Amygdala (tissue), 56 donors: ENCODE measurements around the gene MCUR1.
A peak's percentile ranks its signal among the peaks of the same experiment; 100 is the strongest.
"Not testable (repeated sequence)": the region's sequence is repeated elsewhere in the genome, so short reads cannot be mapped to it uniquely, and the experiment has no call there.

Source experiments
- DNase-seq, 56 donors: peaks; one replicate each; lab custom pipeline; 2025; lab: John Stamatoyannopoulos, UW

The MCUR1 gene

DNA sequence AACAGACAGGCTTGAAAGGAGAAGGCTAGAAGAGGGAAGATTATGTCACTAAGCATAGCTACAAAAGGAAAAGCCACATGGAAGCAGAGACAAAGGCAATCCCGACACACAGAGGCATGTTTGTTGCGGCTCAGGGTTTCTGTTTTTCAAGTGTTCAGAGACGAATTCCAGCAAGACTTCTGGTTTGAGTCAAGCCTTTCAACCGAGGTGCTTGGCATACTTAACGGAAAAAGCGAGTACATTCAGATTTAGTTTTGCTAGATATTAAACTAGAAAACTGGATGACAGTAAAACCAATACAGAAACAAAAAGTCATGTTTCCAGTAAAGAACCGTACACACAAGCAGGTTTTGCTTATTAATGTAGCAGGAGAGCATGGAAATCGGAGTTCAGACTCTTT lies 27.2 kb downstream of the MCUR1 start:
- DNase-seq = peak in 4 of 56 donors; percentile 1 to 6 (median 2)

GRCh38 chr6:13780162-13780561 lies 34.2 kb downstream of the MCUR1 start:
- not testable (repeated sequence) for DNase-seq

GRCh38 chr6:13778028-13778427 lies 36.3 kb downstream of the MCUR1 start:
- no peak for DNase-seq

DNA sequence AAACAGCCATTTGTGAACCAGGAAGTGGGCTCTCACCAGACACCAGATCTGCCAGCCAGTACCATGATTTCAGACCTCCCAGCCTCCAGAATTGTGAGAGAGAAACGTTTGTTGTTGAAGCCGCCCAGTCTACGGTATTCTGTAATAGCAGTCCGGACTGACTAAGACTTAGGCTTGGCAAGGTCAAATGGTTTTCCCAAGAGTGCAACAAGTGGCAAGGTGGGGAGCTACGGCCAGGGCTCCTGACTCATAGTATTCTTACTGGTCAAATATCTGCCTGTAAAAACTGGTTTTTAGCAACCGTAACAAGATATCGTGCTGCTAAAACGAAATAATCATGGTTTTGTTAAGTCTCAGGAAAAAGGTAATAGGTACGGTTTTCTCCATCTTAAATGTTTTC lies 37.8 kb downstream of the MCUR1 start:
- no peak for DNase-seq

DNA sequence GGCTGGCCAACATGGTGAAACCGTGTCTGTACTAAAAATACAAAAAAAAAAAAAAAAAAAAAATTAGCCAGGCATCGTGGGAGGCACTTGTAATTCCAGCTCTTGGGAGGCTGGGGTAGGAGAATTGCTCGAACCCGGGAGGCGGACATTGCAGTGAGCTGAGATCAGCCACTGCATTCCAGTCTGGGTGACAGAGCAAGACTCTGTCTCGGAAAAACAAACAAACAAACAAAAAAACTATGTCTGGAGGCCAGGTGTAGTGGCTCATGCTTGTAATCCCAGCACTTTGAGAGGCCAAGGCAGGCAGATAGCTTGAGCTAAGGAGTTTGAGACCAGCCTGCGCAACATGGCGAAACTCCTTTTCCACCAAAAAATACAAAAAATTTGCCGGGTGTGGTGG lies 38.9 kb downstream of the MCUR1 start:
- not testable (repeated sequence) for DNase-seq

DNA sequence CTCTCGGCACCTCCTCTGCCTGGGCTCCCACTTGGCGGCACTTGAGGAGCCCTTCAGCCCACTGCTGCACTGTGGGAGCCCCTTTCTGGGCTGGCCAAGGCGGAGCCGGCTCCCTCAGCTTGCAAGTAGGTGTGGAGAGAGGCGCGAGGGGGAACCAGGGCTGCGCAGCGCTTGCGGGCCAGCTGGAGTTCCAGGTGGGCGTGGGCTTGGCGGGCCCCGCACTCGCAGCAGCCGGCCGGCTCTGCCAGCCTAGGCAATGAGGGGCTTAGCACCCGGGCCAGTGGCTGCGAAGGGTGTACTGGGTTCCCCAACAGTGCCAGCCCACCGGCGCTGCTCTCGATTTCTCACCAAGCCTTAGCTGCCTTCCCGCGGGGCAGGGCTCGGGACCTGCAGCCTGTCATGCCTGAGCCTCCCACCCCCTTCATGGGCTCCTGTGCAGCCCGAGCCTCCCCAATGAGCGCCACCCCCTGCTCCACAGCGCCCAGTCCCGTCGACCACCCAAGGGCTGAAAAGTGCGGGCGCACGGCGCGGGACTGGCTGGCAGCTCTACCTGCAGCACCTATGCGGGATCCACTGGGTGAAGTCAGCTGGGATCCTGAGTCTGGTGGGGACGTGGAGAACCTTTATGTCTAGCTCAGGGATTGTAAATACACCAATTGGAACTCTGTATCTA lies 41.9 kb downstream of the MCUR1 start:
- not testable (repeated sequence) for DNase-seq

DNA sequence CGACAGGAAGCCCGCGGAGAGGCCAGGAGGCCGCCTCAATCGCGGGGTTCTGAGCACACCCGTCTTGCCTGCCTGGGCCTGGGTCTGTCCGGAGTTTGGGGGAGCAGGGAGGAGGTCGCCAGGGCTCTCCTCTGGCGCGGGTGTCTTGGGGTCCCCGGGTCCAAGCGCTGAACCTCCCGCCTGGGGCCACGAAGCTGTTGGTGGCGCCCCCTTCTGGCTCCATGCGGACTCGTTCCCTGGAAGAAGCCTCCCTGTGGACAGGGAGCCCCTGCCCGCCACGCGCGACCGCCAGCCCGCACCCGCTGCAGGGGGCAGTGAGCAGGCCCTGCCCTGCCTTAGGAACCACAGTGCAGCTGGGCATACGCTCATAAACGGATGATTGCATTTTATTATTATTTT lies 44.7 kb downstream of the MCUR1 start:
- no peak for DNase-seq

DNA sequence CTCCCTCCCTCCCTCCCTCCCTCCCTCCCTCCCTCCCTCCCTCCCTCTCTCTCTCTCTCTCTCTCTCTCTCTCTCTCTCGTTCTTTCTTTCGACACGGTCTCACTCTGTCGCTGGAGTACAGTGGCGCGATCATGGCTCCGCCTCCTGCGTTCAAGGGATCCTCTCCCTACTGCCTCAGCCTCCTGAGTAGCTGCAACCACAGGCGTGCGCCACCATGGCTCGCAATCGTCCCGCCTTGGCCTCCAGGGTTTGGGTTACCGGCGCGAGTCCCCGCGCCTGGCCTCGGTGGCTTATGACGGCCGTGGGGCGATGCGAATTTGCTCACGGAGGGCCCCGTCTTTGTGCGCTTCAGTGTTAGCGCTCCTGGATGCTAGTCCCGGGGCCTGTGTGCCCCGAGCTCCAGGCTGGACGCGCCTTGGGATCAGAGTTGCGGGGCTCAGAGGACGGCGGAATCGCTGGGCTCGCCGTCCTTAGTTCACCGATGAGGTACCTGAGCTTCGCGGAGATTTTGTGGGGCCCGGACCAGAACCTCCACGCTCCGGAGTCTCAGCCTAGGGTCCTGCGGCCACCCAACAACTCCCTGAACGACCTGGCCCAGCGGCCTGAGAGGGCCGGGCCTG lies 45.2 kb downstream of the MCUR1 start:
- DNase-seq = no peak

DNA sequence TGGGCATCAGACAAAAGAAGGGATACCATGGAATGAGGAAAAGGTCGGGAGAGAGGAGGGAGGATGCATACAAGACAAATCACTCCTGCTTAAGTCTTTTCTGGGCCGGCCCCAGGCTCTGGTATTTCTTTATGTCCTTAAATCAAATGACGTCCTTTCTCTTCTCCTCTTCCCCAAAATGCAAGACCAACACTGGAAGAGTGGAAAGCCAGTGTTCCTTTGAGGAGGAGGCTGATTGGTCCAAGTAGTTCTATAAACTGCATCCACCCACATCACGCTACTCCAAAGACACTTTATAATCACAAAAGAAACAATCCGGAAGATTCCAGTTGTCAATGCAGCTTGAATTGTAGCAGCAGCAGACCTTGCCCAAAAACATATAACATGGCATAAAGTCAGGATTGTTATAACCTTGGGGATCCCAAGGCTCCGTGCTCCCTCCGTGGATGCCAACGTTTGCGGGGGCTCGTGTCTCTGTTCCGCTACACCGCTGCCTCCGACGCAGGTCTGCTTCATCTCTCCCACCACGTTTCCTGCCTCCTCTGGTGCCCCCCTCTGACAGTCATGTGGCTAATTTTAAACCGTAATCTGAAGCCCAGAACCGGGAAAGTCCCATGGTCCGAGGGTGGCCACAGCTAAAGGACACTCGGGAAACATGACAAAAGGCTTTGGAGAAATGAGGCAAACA lies 47.1 kb downstream of the MCUR1 start:
- DNase-seq = peak in 36 of 56 donors; percentile 3 to 77 (median 14)

DNA sequence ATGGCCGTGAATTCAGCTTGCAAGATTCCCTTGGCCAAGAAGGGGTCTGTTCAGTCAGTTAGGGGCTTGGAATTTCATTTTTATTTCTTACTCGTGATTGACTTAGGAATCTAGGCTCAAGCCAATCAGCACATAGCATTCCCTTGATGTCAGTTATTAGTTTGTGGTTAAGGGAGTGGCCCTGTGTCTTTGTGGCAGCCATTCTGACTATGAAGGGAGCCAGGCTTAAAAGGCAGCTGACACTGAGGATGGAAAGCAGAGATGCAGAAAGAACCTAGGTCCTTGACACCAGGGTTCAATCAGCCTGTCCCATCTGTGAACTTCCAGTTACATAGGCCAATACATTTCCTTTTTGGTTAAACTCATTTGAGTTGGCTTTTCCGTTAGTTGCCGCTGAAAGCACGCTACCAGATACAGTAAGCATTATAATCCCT lies 48.1 kb downstream of the MCUR1 start:
- DNase-seq = no peak

- DNase-seq = no peak
Observed at GRCh38 chr6:13765570-13765969, 48.8 kb downstream of the MCUR1 start.

DNA sequence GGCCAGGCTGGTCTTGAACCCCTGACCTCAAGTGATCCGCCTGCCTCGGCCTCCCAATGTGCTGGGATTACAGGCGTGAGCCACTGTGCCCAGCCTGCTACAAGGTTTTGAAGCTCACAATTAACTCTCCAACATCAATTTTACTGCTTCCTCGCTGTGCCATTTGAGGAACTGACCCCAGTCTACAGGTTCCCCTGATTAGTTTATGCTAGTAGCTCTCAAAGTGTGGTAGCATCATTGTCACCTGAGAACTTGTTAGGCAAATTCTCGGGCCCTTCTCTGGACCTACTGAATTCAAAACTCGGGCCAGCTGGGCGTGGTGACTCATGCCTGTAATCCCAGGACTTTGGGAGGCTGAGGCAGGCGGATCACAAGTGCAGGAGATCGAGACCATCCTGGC lies 49.4 kb downstream of the MCUR1 start:
- DNase-seq = no peak

DNA sequence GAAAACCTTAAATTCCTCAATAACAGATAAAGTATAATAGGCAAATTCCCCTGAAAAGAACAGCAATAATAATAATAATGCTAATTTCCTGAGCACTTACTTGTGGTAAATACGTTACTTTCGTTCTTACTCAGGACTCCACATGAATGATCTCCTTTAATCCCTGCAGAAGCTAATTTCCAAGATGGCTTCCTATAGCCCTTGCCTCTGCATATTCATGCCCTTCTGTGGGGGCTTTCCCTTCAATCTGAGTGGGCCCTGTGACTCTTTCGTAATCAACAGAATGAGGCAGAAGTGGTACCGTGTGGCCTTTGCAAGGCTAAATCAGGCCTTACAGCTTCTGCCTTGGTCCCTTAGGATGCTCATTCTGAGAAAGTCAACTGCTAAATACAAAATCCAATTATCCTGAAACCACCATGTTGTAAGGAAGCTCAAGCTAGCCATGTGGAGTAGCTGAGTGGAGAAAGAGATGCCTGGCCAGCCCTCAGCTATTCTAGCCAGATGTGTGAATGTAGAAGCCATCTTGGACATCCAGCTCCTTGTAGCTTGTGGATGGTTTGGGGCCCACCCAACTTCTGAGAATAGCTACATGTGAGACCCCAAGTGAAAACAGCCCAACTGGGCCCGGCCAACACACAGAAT lies 50.5 kb downstream of the MCUR1 start:
- DNase-seq = no peak

GRCh38 chr6:13762611-13763441 lies 51.5 kb downstream of the MCUR1 start:
- DNase-seq = peak in 41 of 56 donors; percentile 4 to 83 (median 33)

DNA sequence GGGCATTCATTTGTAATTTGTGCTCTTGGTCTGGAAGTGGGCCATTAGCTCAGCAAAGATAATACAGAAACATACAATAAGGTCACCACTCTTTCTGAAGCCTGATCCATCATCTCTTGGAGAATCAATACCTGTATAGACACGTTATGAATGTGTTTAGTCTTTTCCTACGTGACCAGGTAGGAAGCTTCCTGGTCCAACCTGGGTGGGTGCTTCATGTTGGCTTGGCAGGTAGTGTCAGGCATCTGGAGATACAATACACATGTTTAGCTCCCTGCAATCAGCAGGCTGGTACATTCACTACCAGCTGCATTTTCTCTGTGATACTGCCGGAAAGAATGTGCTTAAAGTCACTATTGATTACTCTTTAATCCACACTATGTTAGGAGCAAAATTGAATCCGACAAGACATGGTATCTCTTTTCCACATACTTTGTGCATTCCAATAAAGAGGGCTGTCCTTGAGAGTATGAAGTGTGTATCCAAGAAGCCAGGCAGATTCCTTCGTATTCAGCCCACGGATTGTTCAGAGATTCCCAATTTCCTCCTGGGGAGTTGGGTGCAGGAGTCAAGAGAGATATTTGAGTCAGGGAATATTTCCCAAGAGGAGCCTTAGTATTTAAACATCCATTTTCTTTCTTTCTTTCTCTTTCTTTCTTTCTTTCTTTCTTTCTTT lies 52.9 kb downstream of the MCUR1 start:
- DNase-seq = no peak

GRCh38 chr6:13760307-13761304 lies 53.8 kb downstream of the MCUR1 start:
- DNase-seq = no peak

GRCh38 chr6:13759025-13759424 lies 55.3 kb downstream of the MCUR1 start:
- DNase-seq = no peak

GRCh38 chr6:13754644-13755043 lies 59.7 kb downstream of the MCUR1 start:
- no peak for DNase-seq

DNA sequence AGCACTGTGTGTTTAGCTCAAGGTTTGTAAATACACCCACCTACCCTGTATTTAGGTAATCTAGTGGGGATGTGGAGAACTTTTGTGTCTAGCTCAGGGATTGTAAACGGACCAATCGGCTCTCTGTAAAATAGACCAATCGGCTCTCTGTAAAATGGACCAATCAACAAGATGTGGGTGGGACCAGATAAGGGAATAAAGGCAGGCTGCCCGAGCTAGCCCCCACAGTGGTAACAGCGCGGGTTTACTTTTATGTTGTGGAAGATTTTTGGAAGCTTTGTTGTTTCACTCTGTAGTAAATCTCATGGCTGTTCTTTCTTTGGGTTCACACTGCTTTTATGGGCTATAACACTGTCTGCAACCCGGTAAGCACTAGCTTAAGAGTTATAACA lies 70.6 kb downstream of the MCUR1 start:
- no peak for DNase-seq
